Motor neuron (in vitro differentiated cells): ENCODE measurements around the gene CD37. TPM values are rescaled to one million over a fixed set of nuclear protein-coding genes. Genes with fewer than 3 reads are reported as not detected.

ENCODE experiments used
- ATAC-seq, 8 experiments: fragments of 200-7000 bp; cut with Tn5 transposase; replicated peaks in 6 of 8; 2 replicates each; pipeline ENCODE4 v1.8.0; 2021; ENCODE audit warnings: mild to moderate bottlenecking in 8 of 8, moderate library complexity in 8 of 8
- H3K27ac ChIP-seq, 2 donors: fragments of 250-450 bp; sonication (Bioruptor Pico); 2 replicates each; pipeline ENCODE4 v1.9.0; 2021; ENCODE audit warnings: antibody characterized with exemption in 2 of 2, mild to moderate bottlenecking in 2 of 2, moderate library complexity in 1 of 2
- H3K4me1 ChIP-seq, 2 donors: fragments of 250-450 bp; sonication (Bioruptor Pico); replicated peaks in 1 of 2; 2 replicates each; pipeline ENCODE4 v1.6.1; 2021; ENCODE audit warnings: antibody characterized with exemption in 2 of 2, mild to moderate bottlenecking in 2 of 2, moderate library complexity in 1 of 2
- H3K4me3 ChIP-seq, 5 donors: fragments of 250-450 bp; sonication (Bioruptor Pico); 2 replicates each; pipeline ENCODE4 v1.9.0; 2021; ENCODE audit warnings: antibody characterized with exemption in 5 of 5, mild to moderate bottlenecking in 5 of 5, moderate library complexity in 4 of 5
- WGBS, 10 experiments: fragments of 450-650 bp; shearing (Covaris generic); methylation state at CpG; one replicate each; pipeline ENCODE4 v1.0.0; 2022; 5-methylcytosine and 5-hydroxymethylcytosine counted together
- in situ Hi-C, 9 experiments: fragments of 400-800 bp; cut with MboI; loops; one replicate each; pipeline ENCODE4 v1.15.0; 2021; ENCODE audit warnings: low sequenced_read_pairs in 9 of 9, low pct_unique_long_range_greater_than_20kb in 2 of 9; ENCODE audit not compliant: unreplicated experiment in 9 of 9
- total RNA-seq, 8 experiments: library from RNA; unstranded; fragments of 300-600 nt; gene quantifications; 2 replicates each; pipeline versions ENCODE4 v1.2.3 to v1.2.4, GENCODE V29; 2022

Gene CD37
- total RNA-seq, 8 experiments from 2014 or later = 2.8 to 40.2 (median 11.4) TPM

GRCh38 chr19:49343123-49343522, 7.9 kb downstream of the CD37 start:
- peaks cover 24 to 26% of the 10 kb centered on the region in 2 donors for H3K4me1 ChIP-seq
- H3K4me3 ChIP-seq = no peak overlapping the region
- ATAC-seq = no peak
- in situ Hi-C loops = no loop called here
- WGBS, 10 experiments = 100% methylated on average over 1 of the region's 7 CpGs; no CpG with 5 or more reads in 8 of the 10 experiments
- no peak overlapping the region for H3K27ac ChIP-seq

- ATAC-seq = peak in 2 of 8 experiments; percentile 15 to 35
- Histone ChIP-seq H3K4me3 (no peak overlapping the region), H3K27ac (no peak overlapping the region), H3K4me1 (peaks cover 15 to 22% of the 10 kb centered on the region in 2 donors)
- in situ Hi-C loops = no loop called here
- 60 to 100% (median 87%) methylated on average over 1 to 7 of the region's 11 CpGs; no CpG with 5 or more reads in 1 of the 10 experiments for WGBS, 10 experiments
These were observed 9.6 kb downstream of the CD37 start for GRCh38 chr19:49344505-49345423.

GRCh38 chr19:49347191-49347590, 12.0 kb downstream of the CD37 start:
- 20 to 100% (median 71%) methylated on average over 1 to 9 of the region's 15 CpGs; no CpG with 5 or more reads in 5 of the 10 experiments for WGBS, 10 experiments

GRCh38 chr19:49347835-49348234, 12.6 kb downstream of the CD37 start:
- in situ Hi-C loops = no loop called here

More at GRCh38 chr19:49347191-49347590, 12.0 kb downstream of the CD37 start:
- in situ Hi-C loops = no loop called here
- peaks cover 3 to 13% of the 10 kb centered on the region in 2 donors for H3K4me1 ChIP-seq
- no peak overlapping the region for H3K27ac ChIP-seq
- H3K4me3 ChIP-seq = no peak overlapping the region
- ATAC-seq = no peak

GRCh38 chr19:49348305-49349189, 13.3 kb downstream of the CD37 start:
- in situ Hi-C loops = no loop called here
- H3K4me3 ChIP-seq = no peak overlapping the region
- peak overlapping the region in 1 of 2 donors; percentile 7 for H3K27ac ChIP-seq
- H3K4me1 ChIP-seq = peaks cover 3 to 13% of the 10 kb centered on the region in 2 donors
- WGBS, 10 experiments = 51 to 100% (median 87%) methylated on average over 1 to 11 of the region's 12 CpGs; no CpG with 5 or more reads in 6 of the 10 experiments
- ATAC-seq = no peak

More at GRCh38 chr19:49347835-49348234, 12.6 kb downstream of the CD37 start:
- peaks cover 3 to 13% of the 10 kb centered on the region in 2 donors for H3K4me1 ChIP-seq
- peak overlapping the region in 1 of 2 donors; percentile 7 for H3K27ac ChIP-seq
- no peak overlapping the region for H3K4me3 ChIP-seq
- ATAC-seq = peak; percentile 82 to 97 (median 96)
- WGBS, 10 experiments = 20 to 88% (median 58%) methylated on average over 1 to 3 of the region's 3 CpGs; no CpG with 5 or more reads in 6 of the 10 experiments

- H3K4me1 ChIP-seq = peaks cover 3 to 8% of the 10 kb centered on the region in 2 donors
- in situ Hi-C loops = no loop called here
- no peak overlapping the region for H3K27ac ChIP-seq
- no peak overlapping the region for H3K4me3 ChIP-seq
- 0 to 100% (median 85%) methylated on average over 1 of the region's 2 CpGs; no CpG with 5 or more reads in 4 of the 10 experiments for WGBS, 10 experiments
- ATAC-seq = no peak
These were observed 14.4 kb downstream of the CD37 start for GRCh38 chr19:49349567-49349966.

- WGBS, 10 experiments = 9 to 90% (median 75%) methylated on average over 1 to 4 of the region's 12 CpGs; no CpG with 5 or more reads in 2 of the 10 experiments
- peak in 2 of 8 experiments; percentile 45 to 51 for ATAC-seq
- Histone ChIP-seq H3K4me3 (no peak overlapping the region), H3K4me1 (peaks cover 3 to 6% of the 10 kb centered on the region in 2 donors), H3K27ac (no peak overlapping the region)
- in situ Hi-C loops = no loop called here
These were observed 20.7 kb downstream of the CD37 start for GRCh38 chr19:49355909-49356353.

GRCh38 chr19:49356382-49356781, 21.2 kb downstream of the CD37 start:
- in situ Hi-C loops = no loop called here
- Histone ChIP-seq H3K4me3 (no peak overlapping the region), H3K27ac (peak overlapping the region in 1 of 2 donors; percentile 55), H3K4me1 (peaks cover 3 to 6% of the 10 kb centered on the region in 2 donors)
- peak in 1 of 8 experiments; percentile 4 for ATAC-seq
- 26 to 96% (median 77%) methylated on average over 2 to 5 of the region's 7 CpGs; no CpG with 5 or more reads in 2 of the 10 experiments for WGBS, 10 experiments

- Histone ChIP-seq H3K27ac (no peak overlapping the region), H3K4me1 (peaks cover 3 to 6% of the 10 kb centered on the region in 2 donors), H3K4me3 (no peak overlapping the region)
- 94 to 100% (median 100%) methylated on average over 1 to 5 of the region's 9 CpGs; no CpG with 5 or more reads in 7 of the 10 experiments for WGBS, 10 experiments
- no peak for ATAC-seq
- in situ Hi-C loops = no loop called here
These were observed 22.0 kb downstream of the CD37 start for GRCh38 chr19:49357186-49357585.

- in situ Hi-C loops = no loop called here
- 20 to 96% (median 75%) methylated on average over 1 to 4 of the region's 17 CpGs; no CpG with 5 or more reads in 7 of the 10 experiments for WGBS, 10 experiments
- H3K27ac ChIP-seq = no peak overlapping the region
- H3K4me3 ChIP-seq = no peak overlapping the region
- no peak for ATAC-seq
- H3K4me1 ChIP-seq = peaks cover 3 to 11% of the 10 kb centered on the region in 2 donors
These were observed 24.9 kb downstream of the CD37 start for GRCh38 chr19:49359851-49360820.

- Histone ChIP-seq H3K4me1 (peaks cover under 1 to 8% of the 10 kb centered on the region in 2 donors), H3K27ac (peak overlapping the region; percentile 63 to 77), H3K4me3 (peak overlapping the region; percentile 26 to 62 (median 49))
- WGBS, 10 experiments = 0% methylated on average over 1 of the region's 27 CpGs; no CpG with 5 or more reads in 9 of the 10 experiments
- in situ Hi-C loops = no loop called here
- ATAC-seq = peak in 7 of 8 experiments; percentile 1 to 21 (median 4)
These were observed 26.3 kb downstream of the CD37 start for GRCh38 chr19:49361438-49362047.
